ENCODE data around the gene LRRC61. TPM values are rescaled to one million over a fixed set of nuclear protein-coding genes. Genes with fewer than 3 reads are reported as not detected.

The LRRC61 gene
- total RNA-seq, 4 donors from 2014 or later = 5.9 to 41.2 (median 15.3) TPM

- Histone ChIP-seq H3K4me1 (peaks cover 0 to 9% of the 10 kb centered on the region in 2 donors), H3K4me3 (no peak overlapping the region), H3K27ac (peak overlapping the region in 1 of 2 donors; percentile 94), H3K27me3 (no peaks in the 10 kb centered on the region), H3K9me3 (no peaks in the 10 kb centered on the region), H3K36me3 (no peaks in the 10 kb centered on the region)
- intact Hi-C loops (cut with DNase I; ENCODE audit: low total_unique reads) = no loop called here
- DNase-seq = no peak
- TF ChIP-seq POLR2A (IDR thresholded peaks at IDR 0.05) = no peak
- TF ChIP-seq CTCF (IDR thresholded peaks at IDR 0.05) = no peak
Measured at GRCh38 chr7:150343225-150343624, 20.1 kb downstream of the LRRC61 start.

DNA sequence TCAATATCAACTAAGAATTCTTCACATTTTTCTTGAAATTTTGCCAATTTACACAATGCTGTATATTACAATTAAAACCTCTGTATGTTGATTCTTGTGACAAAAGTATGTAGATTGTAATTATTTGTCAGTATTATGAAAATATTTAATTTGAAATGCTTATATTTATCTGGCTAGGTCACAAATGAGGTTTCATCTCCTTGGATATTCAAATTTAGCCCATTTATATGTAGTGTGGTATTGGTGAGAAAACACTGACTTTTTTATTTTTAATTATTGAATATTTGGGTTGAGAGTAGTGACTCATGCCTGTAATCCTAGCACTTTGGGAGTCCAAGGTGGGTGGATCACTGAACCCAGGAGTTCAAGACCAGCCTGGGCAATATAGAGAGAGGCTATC is 21.1 kb downstream of the LRRC61 start:
- no peaks in the 10 kb centered on the region for H3K36me3 ChIP-seq
- intact Hi-C loops (cut with DNase I; ENCODE audit: low total_unique reads) = no loop called here
- no peaks in the 10 kb centered on the region for H3K27me3 ChIP-seq

GRCh38 chr7:150345012-150345411 is 21.9 kb downstream of the LRRC61 start:
- no peaks in the 10 kb centered on the region for H3K36me3 ChIP-seq
- no peak overlapping the region for H3K4me3 ChIP-seq
- H3K4me1 ChIP-seq = no peaks in the 10 kb centered on the region
- H3K27me3 ChIP-seq = no peaks in the 10 kb centered on the region
- intact Hi-C loops (cut with DNase I; ENCODE audit: low total_unique reads) = no loop called here
- no peak for DNase-seq
- H3K27ac ChIP-seq = no peak overlapping the region
- no peak for TF ChIP-seq CTCF (IDR thresholded peaks at IDR 0.05)
- no peak for TF ChIP-seq POLR2A (IDR thresholded peaks at IDR 0.05)
- no peaks in the 10 kb centered on the region for H3K9me3 ChIP-seq

More for the DNA sequence above, 21.1 kb downstream of the LRRC61 start:
- H3K4me3 ChIP-seq = no peak overlapping the region
- H3K9me3 ChIP-seq = no peaks in the 10 kb centered on the region
- TF ChIP-seq CTCF (IDR thresholded peaks at IDR 0.05) (no peak), POLR2A (IDR thresholded peaks at IDR 0.05) (no peak)
- peaks cover 0 to 4% of the 10 kb centered on the region in 2 donors for H3K4me1 ChIP-seq
- DNase-seq = no peak
- H3K27ac ChIP-seq = no peak overlapping the region

DNA sequence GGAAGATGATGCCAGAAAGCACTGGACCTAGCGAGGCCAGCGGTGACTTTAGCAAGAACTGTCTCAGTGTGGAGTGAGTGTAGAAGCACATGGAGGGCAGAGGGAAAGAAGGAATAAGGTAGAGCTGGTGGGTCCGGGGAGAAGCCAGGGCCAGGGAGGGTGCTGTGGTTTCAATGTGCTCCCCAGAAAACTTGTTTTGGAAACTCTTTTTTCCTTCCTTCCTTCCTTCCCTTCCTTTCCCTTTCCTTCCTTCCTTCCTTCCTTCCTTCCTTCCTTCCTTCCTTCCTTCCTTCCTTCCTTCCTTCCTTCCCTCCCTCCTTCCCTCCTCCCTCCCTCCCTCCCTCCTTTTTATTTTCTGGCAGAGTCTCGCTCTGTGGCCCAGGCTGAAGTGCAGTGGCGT is 23.8 kb downstream of the LRRC61 start:
- Histone ChIP-seq H3K4me1 (no peaks in the 10 kb centered on the region), H3K9me3 (no peaks in the 10 kb centered on the region), H3K36me3 (no peaks in the 10 kb centered on the region), H3K27ac (no peak overlapping the region), H3K4me3 (no peak overlapping the region), H3K27me3 (no peaks in the 10 kb centered on the region)
- intact Hi-C loops (cut with DNase I; ENCODE audit: low total_unique reads) = no loop called here
- no peak for DNase-seq
- no peak for TF ChIP-seq CTCF (IDR thresholded peaks at IDR 0.05)
- TF ChIP-seq POLR2A (IDR thresholded peaks at IDR 0.05) = no peak

DNA sequence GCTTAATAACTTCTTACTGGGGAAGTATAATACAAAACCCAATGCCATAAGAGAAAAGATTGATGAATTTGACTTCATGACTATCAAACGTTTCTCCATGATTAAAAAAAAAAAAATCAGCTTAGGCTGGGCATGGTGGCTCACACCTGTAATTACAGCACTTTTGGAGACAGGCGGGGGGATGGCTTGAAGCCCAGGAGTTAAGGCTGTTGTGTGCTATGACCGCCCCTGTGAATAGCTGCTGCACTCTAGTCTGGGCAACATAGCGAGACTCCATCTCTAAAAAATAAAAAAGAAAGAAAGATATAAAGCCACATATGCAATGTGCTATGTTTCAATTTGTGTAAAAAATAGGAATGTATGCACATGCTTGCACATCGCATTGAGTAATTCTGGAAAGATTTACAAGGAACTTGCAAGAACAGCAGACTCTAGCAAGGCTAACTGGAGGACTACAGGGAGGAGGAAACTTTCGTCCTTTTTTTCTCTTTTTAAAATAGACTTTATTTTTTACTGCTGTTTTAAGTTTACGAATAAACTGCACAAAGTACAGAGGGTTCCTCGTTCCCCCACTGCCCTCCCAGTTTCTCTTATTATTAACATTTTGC is 28.5 kb downstream of the LRRC61 start:
- Histone ChIP-seq H3K27me3 (no peaks in the 10 kb centered on the region), H3K4me1 (no peaks in the 10 kb centered on the region), H3K9me3 (no peaks in the 10 kb centered on the region), H3K36me3 (no peaks in the 10 kb centered on the region), H3K4me3 (no peak overlapping the region), H3K27ac (no peak overlapping the region)
- intact Hi-C loops (cut with DNase I; ENCODE audit: low total_unique reads) = no loop called here
- DNase-seq = no peak
- TF ChIP-seq CTCF (IDR thresholded peaks at IDR 0.05) = no peak
